ENCODE results near the gene VEPH1.

VEPH1 gene

DNA sequence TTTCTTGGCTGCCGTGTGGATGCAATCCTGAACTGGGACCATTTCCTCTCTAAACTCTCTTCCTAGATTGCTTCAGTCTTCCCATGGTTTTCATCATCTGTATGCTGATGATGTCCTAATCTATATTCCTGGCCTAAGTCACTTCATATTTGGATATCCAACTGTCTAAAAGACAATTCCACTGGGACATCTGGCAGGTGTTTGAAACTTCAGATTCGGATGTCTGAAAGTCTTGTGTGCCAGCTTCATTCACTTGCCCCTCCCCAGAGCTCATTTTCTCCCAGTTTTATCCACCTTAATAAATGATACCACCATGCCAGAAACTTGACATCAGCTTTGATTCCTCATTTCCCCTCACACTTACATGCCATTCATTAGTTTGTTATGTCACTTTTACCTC lies 201.5 kb downstream of the VEPH1 start:
- no peak for DNase-seq (ENCODE audit: low spot score)

GRCh38 chr3:157300981-157301663 lies 202.1 kb downstream of the VEPH1 start:
- DNase-seq (ENCODE audit: low spot score): no peak

GRCh38 chr3:157300094-157300493 lies 203.1 kb downstream of the VEPH1 start:
- DNase-seq (ENCODE audit: low spot score): no peak

DNA sequence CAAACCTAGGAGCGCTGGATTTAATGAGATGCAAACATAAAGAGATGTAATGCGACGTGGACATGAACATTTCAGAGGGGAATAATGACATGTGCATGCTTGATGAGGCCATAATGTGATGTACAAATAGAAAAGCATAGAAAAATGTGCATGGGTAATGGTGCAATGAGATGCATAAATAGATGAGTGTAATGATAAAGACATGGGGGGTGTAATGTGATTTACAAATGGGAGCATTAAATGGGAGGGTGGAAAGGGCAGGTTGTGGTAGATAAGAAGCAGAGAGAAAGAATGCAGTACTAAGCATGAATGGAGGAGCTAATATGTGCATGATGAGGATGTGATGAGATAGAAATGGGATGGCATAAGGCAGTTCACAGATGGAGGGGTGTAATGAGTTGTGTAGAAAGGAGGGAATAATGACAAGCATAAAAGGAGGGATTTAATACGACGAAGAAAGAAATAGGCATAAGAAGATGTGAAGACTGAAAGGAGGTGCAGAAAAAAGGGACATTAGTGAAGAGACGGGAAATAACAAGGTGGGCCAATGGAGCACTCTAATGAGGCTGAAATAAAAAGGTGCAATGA lies 205.8 kb downstream of the VEPH1 start:
- no peak for DNase-seq (ENCODE audit: low spot score)

- no peak for DNase-seq (ENCODE audit: low spot score)
Observed at GRCh38 chr3:157294953-157295352, 208.3 kb downstream of the VEPH1 start.

- no peak for DNase-seq (ENCODE audit: low spot score)
Observed at GRCh38 chr3:157294491-157294890, 208.7 kb downstream of the VEPH1 start.

DNA sequence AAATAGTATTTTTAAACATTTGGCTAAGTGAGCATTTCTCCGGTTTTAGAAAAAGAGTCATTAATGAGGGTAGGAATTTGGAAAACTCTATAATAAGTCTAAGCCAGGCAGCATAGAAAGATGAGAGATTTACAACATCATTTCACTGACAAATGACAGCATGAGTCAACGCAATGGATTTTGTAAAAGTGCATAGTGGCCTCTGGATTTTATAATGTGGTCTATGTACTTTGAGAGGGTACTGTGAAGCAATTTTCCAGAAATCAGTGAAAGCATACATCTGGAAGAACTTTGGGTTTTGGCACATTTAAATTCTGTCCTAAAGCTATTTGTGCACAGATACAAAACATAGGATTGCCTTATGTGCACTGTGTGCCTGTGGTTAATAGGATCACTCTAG lies 212.4 kb downstream of the VEPH1 start:
- DNase-seq (ENCODE audit: low spot score): no peak

- DNase-seq (ENCODE audit: low spot score): no peak
Observed at GRCh38 chr3:157285966-157286365, 217.2 kb downstream of the VEPH1 start.

DNA sequence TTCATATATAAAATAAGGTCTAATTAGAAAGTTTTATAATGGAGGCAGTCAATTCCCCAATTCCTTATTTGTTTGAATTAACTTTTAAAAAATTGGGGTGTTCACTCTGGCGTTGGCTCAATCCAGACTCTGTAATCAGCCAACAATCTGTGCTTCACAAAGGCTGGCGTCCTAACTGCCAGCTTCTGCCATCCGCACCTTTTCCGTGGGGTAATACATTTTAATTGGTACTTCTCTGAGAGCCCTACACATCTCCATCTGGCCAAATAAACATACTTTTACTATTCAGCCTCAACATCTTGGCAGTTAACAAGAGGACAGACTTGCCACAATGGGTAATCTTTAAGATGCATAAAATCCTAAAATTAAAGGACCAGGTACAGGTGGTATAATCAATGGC lies 218.1 kb downstream of the VEPH1 start:
- no peak for DNase-seq (ENCODE audit: low spot score)

- no peak for DNase-seq (ENCODE audit: low spot score)
Observed at GRCh38 chr3:157284688-157285087, 218.5 kb downstream of the VEPH1 start.

GRCh38 chr3:157282261-157283191 lies 220.7 kb downstream of the VEPH1 start:
- no peak for DNase-seq (ENCODE audit: low spot score)

DNA sequence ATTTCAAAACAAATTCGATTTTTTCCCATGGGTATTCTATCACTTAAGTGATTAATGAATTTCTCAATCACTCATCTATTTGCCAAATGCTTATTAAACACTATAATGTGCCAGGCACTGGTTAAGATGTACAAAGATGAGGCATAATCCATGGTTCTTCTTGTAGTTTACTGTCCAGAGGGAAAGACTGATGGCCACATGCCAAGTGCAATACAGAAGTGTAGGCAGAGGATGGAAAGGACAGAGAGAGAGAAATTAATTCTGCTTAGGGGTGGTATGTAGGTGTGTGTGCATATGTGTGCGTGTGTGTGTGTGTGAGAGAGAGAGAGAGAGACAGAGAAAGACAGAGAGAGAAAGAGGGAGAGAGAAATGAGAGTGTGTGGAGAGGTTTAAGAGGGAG lies 222.4 kb downstream of the VEPH1 start:
- DNase-seq (ENCODE audit: low spot score): no peak

GRCh38 chr3:157280354-157280753 lies 222.9 kb downstream of the VEPH1 start:
- no peak for DNase-seq (ENCODE audit: low spot score)

- no peak for DNase-seq (ENCODE audit: low spot score)
Observed at GRCh38 chr3:157279237-157279636, 224.0 kb downstream of the VEPH1 start.

GRCh38 chr3:157276801-157277200 lies 226.4 kb downstream of the VEPH1 start:
- no peak for DNase-seq (ENCODE audit: low spot score)

GRCh38 chr3:157275832-157276231 lies 227.4 kb downstream of the VEPH1 start:
- no peak for DNase-seq (ENCODE audit: low spot score)

- DNase-seq (ENCODE audit: low spot score): no peak
Observed at GRCh38 chr3:157274644-157275137, 228.5 kb downstream of the VEPH1 start.

DNA sequence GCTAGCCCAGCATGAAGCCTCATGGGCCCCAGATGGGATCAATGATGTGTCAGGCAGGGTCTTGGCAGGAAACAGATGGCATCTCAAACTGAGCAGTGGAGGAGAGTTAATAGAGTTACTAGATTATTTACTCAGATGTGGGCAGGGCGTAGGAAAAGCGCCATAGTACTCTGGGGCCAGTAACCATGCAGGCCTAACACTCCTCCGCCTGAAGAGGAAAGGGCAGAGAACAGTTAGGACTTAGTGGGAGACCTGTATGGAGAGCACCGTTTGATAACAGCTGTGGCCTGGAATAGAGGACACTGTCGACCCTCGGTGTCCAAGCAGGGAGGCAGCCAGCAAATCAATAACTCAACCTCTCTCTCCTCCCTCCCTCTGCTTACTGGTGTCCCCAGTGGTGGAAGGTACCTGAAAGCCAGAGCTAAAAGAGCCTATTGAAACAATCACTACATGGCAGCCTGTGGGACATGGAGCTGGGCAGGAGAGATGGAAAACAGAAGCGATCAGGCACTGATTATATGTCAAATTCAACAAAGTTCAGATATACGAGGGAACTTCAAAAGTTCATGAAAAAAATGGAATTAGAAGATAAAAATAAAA lies 231.8 kb downstream of the VEPH1 start:
- no peak for DNase-seq (ENCODE audit: low spot score)

DNA sequence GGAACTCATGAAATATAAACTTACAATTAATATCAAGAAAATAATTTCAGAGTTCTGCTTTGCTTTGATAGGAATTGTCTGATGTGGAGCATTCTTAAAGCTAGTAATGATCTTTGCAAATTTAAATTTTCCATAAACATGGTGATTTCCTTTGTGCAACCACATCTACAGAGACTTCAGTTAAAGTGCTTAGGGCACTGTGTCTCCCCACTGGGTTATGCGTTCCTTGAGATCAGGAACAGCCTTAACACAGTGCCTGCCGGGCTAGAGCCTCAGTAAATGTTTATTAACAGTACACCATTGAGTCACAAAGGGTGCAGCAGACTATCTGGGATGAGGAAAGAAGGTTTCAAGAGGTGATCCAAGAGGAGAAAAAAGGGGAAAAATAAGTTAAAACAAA lies 235.2 kb downstream of the VEPH1 start:
- no peak for DNase-seq (ENCODE audit: low spot score)

DNA sequence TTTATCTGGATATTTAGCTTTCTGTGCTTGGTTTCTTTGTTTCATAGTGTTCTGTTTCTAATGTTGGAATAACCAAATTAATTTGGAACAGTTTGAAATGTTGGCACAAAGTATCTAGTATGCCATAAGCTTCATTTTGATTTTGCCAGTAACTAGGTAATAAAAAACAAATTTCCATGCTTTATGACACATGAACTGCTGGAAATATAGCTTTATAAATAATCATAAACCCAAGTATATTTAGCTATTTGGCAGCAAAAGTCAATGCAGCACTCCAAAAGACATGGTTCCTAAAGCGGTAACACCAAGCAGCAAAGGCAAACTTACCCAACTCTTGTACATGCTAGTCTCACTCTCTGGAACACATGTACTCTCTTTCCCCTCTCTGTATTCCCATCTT lies 237.3 kb downstream of the VEPH1 start:
- DNase-seq (ENCODE audit: low spot score): no peak

DNA sequence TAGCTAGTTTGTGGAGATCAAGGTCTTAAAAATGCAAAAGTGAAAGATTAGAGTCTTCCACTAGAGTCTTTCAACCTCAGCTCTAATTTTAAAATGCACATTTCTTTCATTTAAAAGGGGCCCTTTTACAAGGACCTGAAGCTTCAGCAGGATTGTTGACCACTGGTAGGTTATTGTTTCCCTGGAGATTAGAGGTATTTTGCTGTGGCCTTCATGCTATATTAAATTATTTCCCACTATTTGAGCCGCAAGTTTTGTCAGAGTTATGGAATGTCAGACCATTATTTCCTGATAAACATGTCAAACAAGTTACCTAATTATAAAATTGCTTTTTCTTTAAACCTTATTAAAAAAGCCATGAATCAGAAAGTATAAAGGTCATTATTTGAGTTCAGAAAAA lies 240.2 kb downstream of the VEPH1 start:
- DNase-seq (ENCODE audit: low spot score): no peak

GRCh38 chr3:157261000-157261399 lies 242.2 kb downstream of the VEPH1 start:
- no peak for DNase-seq (ENCODE audit: low spot score)
